ENCODE results near the gene RASA3. TPM values are rescaled to one million over a fixed set of nuclear protein-coding genes. Genes with fewer than 3 reads are reported as not detected.

Gene RASA3
- polyA plus RNA-seq, 3 donors = 9.0 to 32.6 (median 16.6) TPM

- Mint-ChIP-seq H3K4me1 (peaks cover 28% of the 10 kb centered on the region), H3K36me3 (peaks cover 49 to 77% of the 10 kb centered on the region in 2 donors), H3K27ac (peak overlapping the region in 2 of 7 donors; percentile 54 to 71), H3K4me3 (no peak overlapping the region), H3K27me3 (ENCODE audit: low read depth in 3 of 3) (peaks cover 0 to 1% (median 0%) of the 10 kb centered on the region in 3 donors), H3K9me3 (peaks cover 0 to 6% (median 0%) of the 10 kb centered on the region in 7 donors)
- no peak overlapping the region for H3K27ac ChIP-seq (ENCODE audit: low read depth in 1 of 2, low read length in 2 of 2)
- H3K27me3 ChIP-seq (ENCODE audit: control insufficient read depth in 2 of 2, insufficient read depth in 2 of 2, low read length in 2 of 2) = no peaks in the 10 kb centered on the region
- no peak overlapping the region for H3K4me3 ChIP-seq (replicated peaks in 1 of 3; ENCODE audit: low read depth in 2 of 3, low read length in 3 of 3)
- DNase-seq = no peak
- H3K9me3 ChIP-seq (replicated peaks in 1 of 2; ENCODE audit: control insufficient read depth in 1 of 2, insufficient read depth in 1 of 2, low read length in 2 of 2) = no peaks in the 10 kb centered on the region
- H3K79me2 ChIP-seq (ENCODE audit: insufficient read depth, low read length) = peaks cover 75% of the 10 kb centered on the region
- H4K20me1 ChIP-seq (ENCODE audit: insufficient read depth, low read length) = peaks cover 96% of the 10 kb centered on the region
- peaks cover 22 to 50% of the 10 kb centered on the region in 2 donors for H3K36me3 ChIP-seq (replicated peaks in 1 of 2; ENCODE audit: control insufficient read depth in 1 of 2, insufficient read depth in 2 of 2, low read length in 2 of 2)
- WGBS (ENCODE audit: insufficient coverage) = 98% methylated on average over 13 of the region's 21 CpGs
- TF ChIP-seq CTCF (IDR thresholded peaks at IDR 0.05) = no peak
- peaks cover 22 to 28% of the 10 kb centered on the region in 2 donors for H3K4me1 ChIP-seq (ENCODE audit: control insufficient read depth in 1 of 2, insufficient read depth in 2 of 2, low read length in 2 of 2)
- H2AFZ ChIP-seq (ENCODE audit: insufficient read depth, low read depth, low read length, poor library complexity, severe bottlenecking) = no peak overlapping the region
- H3K4me2 ChIP-seq (replicated peaks; ENCODE audit: extremely low read depth, low read length, poor library complexity, severe bottlenecking) = no peak overlapping the region
- intact Hi-C loops (cut with micrococcal nuclease) = loop anchor here in 1 of 2 donors (5.0 kb wide), 1 partner anchor 65 kb away; no protein-coding TSS in a partner anchor
- no peak overlapping the region for H3K9ac ChIP-seq (ENCODE audit: insufficient read depth, low read length, poor library complexity, severe bottlenecking)
Measured at GRCh38 chr13:114037674-114038073, 94.7 kb downstream of the RASA3 start.

DNA sequence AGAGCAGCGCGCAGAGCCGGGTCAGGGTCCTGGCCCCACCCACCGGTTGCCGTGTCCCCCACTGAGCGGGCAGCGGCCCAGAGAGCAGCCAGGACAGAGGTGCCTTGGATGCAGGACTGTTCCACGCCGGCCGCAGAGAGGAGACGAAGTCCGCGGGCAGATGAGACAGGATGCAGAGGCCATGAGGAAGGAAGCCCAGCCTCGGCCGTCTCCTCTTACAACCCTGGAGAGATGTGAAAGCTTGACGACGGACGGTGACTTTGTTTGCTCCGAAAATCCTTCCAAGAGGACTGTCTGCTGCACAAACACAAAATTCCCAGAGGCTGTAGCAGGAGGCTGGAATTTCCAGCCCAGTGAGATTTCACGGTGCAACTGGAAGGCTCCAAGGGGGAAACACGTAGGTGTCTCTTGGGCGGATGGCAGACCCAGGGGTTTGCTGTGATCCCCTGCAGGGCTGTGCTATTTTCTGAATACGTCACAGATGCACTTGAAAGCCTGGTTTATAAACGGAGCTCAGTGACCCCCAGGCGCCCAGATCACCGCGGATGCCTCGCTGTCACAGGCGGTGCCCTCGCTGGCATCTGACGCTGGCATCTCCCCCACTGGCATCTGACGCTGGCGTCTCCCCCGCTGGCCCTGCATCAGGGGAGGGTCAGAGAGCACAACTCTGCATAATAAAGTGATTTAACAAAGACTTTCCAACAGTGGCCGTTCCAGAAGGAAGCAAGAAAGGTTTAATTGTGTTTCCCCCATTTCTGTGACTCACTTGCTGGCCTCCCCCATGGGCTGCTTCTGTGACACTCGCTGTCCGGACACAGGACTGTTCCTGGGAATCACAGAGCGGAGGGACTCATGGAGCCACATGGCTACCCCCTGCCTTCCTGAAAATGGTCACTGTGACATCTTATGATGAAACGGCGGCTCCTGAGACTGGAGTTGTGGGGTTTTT lies 96.6 kb downstream of the RASA3 start:
- Histone ChIP-seq H3K4me2 (replicated peaks; ENCODE audit: extremely low read depth, low read length, poor library complexity, severe bottlenecking) (peak overlapping the region; percentile 27), H3K9me3 (replicated peaks in 1 of 2; ENCODE audit: control insufficient read depth in 1 of 2, insufficient read depth in 1 of 2, low read length in 2 of 2) (no peaks in the 10 kb centered on the region), H3K27ac (ENCODE audit: low read depth in 1 of 2, low read length in 2 of 2) (peak overlapping the region in 1 of 2 donors; percentile 26), H3K27me3 (ENCODE audit: control insufficient read depth in 2 of 2, insufficient read depth in 2 of 2, low read length in 2 of 2) (no peaks in the 10 kb centered on the region), H2AFZ (ENCODE audit: insufficient read depth, low read depth, low read length, poor library complexity, severe bottlenecking) (no peak overlapping the region), H3K36me3 (replicated peaks in 1 of 2; ENCODE audit: control insufficient read depth in 1 of 2, insufficient read depth in 2 of 2, low read length in 2 of 2) (peaks cover 13 to 43% of the 10 kb centered on the region in 2 donors), H3K9ac (ENCODE audit: insufficient read depth, low read length, poor library complexity, severe bottlenecking) (no peak overlapping the region), H3K79me2 (ENCODE audit: insufficient read depth, low read length) (peaks cover 73% of the 10 kb centered on the region), H4K20me1 (ENCODE audit: insufficient read depth, low read length) (peaks cover 96% of the 10 kb centered on the region), H3K4me1 (ENCODE audit: control insufficient read depth in 1 of 2, insufficient read depth in 2 of 2, low read length in 2 of 2) (peaks cover 22 to 28% of the 10 kb centered on the region in 2 donors), H3K4me3 (replicated peaks in 1 of 3; ENCODE audit: low read depth in 2 of 3, low read length in 3 of 3) (peak overlapping the region in 1 of 3 experiments; percentile 9)
- intact Hi-C loops (cut with micrococcal nuclease) = loop anchor here in 1 of 2 donors (5.0 kb wide), 1 partner anchor 66 kb away; no protein-coding TSS in a partner anchor
- peak overlapping the region; percentile 49 to 84 (median 76) for H3K27ac Mint-ChIP-seq
- peaks cover 0 to 1% (median 0%) of the 10 kb centered on the region in 3 donors for H3K27me3 Mint-ChIP-seq (ENCODE audit: low read depth in 3 of 3)
- H3K4me3 Mint-ChIP-seq = peak overlapping the region in 1 of 2 donors; percentile 57
- no peak for TF ChIP-seq CTCF (IDR thresholded peaks at IDR 0.05)
- 62% methylated on average over 34 of the region's 40 CpGs for WGBS (ENCODE audit: insufficient coverage)
- peak; percentile 39 to 79 (median 56) for DNase-seq
- H3K36me3 Mint-ChIP-seq = peaks cover 40 to 75% of the 10 kb centered on the region in 2 donors
- H3K4me1 Mint-ChIP-seq = peaks cover 28% of the 10 kb centered on the region
- H3K9me3 Mint-ChIP-seq = peaks cover 0 to 10% (median 0%) of the 10 kb centered on the region in 7 donors
